Keratinocyte (primary cell): ENCODE data around the gene WDR93. TPM values are rescaled to one million over a fixed set of nuclear protein-coding genes. Genes with fewer than 3 reads are reported as not detected.

Experiments used
- DNase-seq: peaks from one replicate; pipeline ENCODE4 v3.0.0-alpha.2; 2011; ENCODE audit warnings: low read depth, missing footprints, low spot score
- FAIRE-seq: peaks from 2 replicates; lab custom pipeline; 2011; peaks lifted over from hg19 to GRCh38; lab: Jason Lieb, UNC
- H2AFZ ChIP-seq: 2 replicates; pipeline ENCODE4 v1.6.0; 2012; ENCODE audit warnings: low read length, control low read depth, inconsistent platforms; ENCODE audit not compliant: control insufficient read depth
- H3K27ac ChIP-seq: 2 replicates; pipeline ENCODE4 v1.5.1; 2011; ENCODE audit warnings: low read length; ENCODE audit not compliant: control insufficient read depth, insufficient read depth
- H3K27me3 ChIP-seq: 3 replicates; pipeline ENCODE4 v1.6.0; 2011; ENCODE audit warnings: low read length; ENCODE audit not compliant: control insufficient read depth, insufficient read depth; ENCODE audit errors: extremely low read depth
- H3K36me3 ChIP-seq, 2 experiments: 2 replicates in 1 of 2; 3 replicates in 1 of 2; pipeline ENCODE4 v1.5.1; 2011; ENCODE audit warnings: low read length in 2 of 2, mild to moderate bottlenecking in 1 of 2; ENCODE audit not compliant: control insufficient read depth in 2 of 2, insufficient read depth in 2 of 2; ENCODE audit errors: extremely low read depth in 1 of 2
- H3K4me1 ChIP-seq: 3 replicates; pipeline ENCODE4 v1.5.1; 2011; ENCODE audit warnings: low read length; ENCODE audit not compliant: control insufficient read depth, insufficient read depth; ENCODE audit errors: extremely low read depth
- H3K4me2 ChIP-seq: 3 replicates; pipeline ENCODE4 v1.6.0; 2011; ENCODE audit warnings: low read depth, low read length; ENCODE audit not compliant: control insufficient read depth, insufficient read depth; ENCODE audit errors: extremely low read depth
- H3K4me3 ChIP-seq, 3 experiments: fragments of 200-600 bp in 1 of 3; sonication (generic) in 1 of 3; 2 replicates in 2 of 3; 3 replicates in 1 of 3; pipeline ENCODE4 v1.5.1; 2011 to 2016; ENCODE audit warnings: low read length in 3 of 3, mild to moderate bottlenecking in 3 of 3, control low read depth in 2 of 3, inconsistent platforms in 1 of 3, low read depth in 1 of 3, mixed read lengths in 1 of 3, mixed run types in 1 of 3, moderate library complexity in 1 of 3; ENCODE audit not compliant: control insufficient read depth in 2 of 3, insufficient read depth in 2 of 3; ENCODE audit errors: extremely low read depth in 1 of 3
- H3K79me2 ChIP-seq: 2 replicates; pipeline ENCODE4 v1.6.0; 2012; ENCODE audit warnings: low read length; ENCODE audit not compliant: control insufficient read depth, insufficient read depth
- H3K9ac ChIP-seq: 3 replicates; pipeline ENCODE4 v1.6.0; 2011; ENCODE audit warnings: low read length; ENCODE audit not compliant: control insufficient read depth, insufficient read depth; ENCODE audit errors: extremely low read depth
- H3K9me1 ChIP-seq: 3 replicates; pipeline ENCODE4 v1.6.0; 2011; ENCODE audit warnings: low read length; ENCODE audit not compliant: control insufficient read depth, insufficient read depth; ENCODE audit errors: extremely low read depth
- H3K9me3 ChIP-seq: 2 replicates; pipeline ENCODE4 v1.5.1; 2012; ENCODE audit warnings: low read depth, low read length; ENCODE audit not compliant: control insufficient read depth
- H4K20me1 ChIP-seq: 3 replicates; pipeline ENCODE4 v1.6.0; 2011; ENCODE audit warnings: low read length; ENCODE audit not compliant: control insufficient read depth, insufficient read depth; ENCODE audit errors: extremely low read depth
- EZH2 ChIP-seq: IDR thresholded peaks from one replicate; pipeline ENCODE4 v1.6.1; 2012; ENCODE audit warnings: inconsistent platforms, mild to moderate bottlenecking, low read length, moderate library complexity
- dilution Hi-C: fragments of 300-500 bp; cut with MboI; formaldehyde crosslinking; loops from one replicate; pipeline ENCODE4 v1.7.0; 2020; ENCODE audit warnings: low sequenced_read_pairs; ENCODE audit not compliant: extremely low pct_ligation_motif_present
- polyA plus RNA-seq, 5 experiments: library from polyadenylated mRNA; depleted of rRNA in 3 of 5; stranded (reverse) in 3 of 5; stranded (forward) in 1 of 5; unstranded in 1 of 5; fragments of >200 nt; gene quantifications; 1 replicate in 1 of 5; 2 replicates in 3 of 5; 3 replicates in 1 of 5; pipeline versions ENCODE4 v1.2.1 to v1.2.3, GENCODE V29; 2011 to 2012; ENCODE audit warnings: missing spikeins in 2 of 5, low read depth in 1 of 5, low replicate concordance in 1 of 5
- TF ChIP-seq, protein P1 (sequence below), 3 experiments: IDR thresholded peaks in 1 of 3; conservative IDR thresholded peaks in 1 of 3; optimal IDR thresholded peaks in 1 of 3; 2 replicates in 2 of 3; 3 replicates in 1 of 3; pipeline versions ENCODE3 to v1.5.1; 2011; ENCODE audit warnings: low read length in 3 of 3, mild to moderate bottlenecking in 3 of 3, moderate library complexity in 2 of 3, control low read depth in 1 of 3, inconsistent platforms in 1 of 3; ENCODE audit not compliant: insufficient read depth in 2 of 3; ENCODE audit errors: extremely low read depth in 1 of 3

Gene WDR93
- polyA plus RNA-seq, 1 donor (not counting 4 experiments of a cell fraction or from before 2014, with no cell fraction given) = 0.05 TPM

DNA sequence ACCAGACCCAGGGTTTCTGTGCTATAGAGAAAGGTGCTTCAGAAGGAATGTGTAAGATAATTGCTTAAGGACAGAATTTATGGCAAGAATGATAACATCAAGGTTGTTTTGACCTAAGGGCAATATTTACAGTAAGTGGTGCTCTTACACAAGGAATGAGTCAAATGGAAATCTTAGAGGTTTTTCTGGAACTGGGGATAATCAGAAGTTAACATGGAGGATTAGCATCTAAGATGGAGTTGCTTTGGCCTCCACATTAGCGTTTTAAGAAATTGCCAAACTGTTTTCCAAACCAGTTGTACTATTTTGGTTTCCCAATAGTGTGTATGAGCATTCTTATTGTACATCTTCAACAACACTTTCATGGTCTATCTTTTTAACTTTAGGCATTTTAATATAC is 3.1 kb downstream of the WDR93 start:
- H3K9ac ChIP-seq = no peak overlapping the region
- H4K20me1 ChIP-seq = no peaks in the 10 kb centered on the region
- TF ChIP-seq, protein P1, sequence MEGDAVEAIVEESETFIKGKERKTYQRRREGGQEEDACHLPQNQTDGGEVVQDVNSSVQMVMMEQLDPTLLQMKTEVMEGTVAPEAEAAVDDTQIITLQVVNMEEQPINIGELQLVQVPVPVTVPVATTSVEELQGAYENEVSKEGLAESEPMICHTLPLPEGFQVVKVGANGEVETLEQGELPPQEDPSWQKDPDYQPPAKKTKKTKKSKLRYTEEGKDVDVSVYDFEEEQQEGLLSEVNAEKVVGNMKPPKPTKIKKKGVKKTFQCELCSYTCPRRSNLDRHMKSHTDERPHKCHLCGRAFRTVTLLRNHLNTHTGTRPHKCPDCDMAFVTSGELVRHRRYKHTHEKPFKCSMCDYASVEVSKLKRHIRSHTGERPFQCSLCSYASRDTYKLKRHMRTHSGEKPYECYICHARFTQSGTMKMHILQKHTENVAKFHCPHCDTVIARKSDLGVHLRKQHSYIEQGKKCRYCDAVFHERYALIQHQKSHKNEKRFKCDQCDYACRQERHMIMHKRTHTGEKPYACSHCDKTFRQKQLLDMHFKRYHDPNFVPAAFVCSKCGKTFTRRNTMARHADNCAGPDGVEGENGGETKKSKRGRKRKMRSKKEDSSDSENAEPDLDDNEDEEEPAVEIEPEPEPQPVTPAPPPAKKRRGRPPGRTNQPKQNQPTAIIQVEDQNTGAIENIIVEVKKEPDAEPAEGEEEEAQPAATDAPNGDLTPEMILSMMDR (optimal IDR thresholded peaks at IDR 0.05 in 1 of 3, IDR thresholded peaks at IDR 0.05 in 1 of 3, conservative IDR thresholded peaks at IDR 0.05 in 1 of 3; ENCODE audit: extremely low read depth in 1 of 3, insufficient read depth in 2 of 3, low read length in 3 of 3) = no peak
- no peak for TF ChIP-seq EZH2
- no peak overlapping the region for H3K4me3 ChIP-seq
- no peaks in the 10 kb centered on the region for H3K36me3 ChIP-seq
- no peaks in the 10 kb centered on the region for H3K9me3 ChIP-seq
- H3K4me1 ChIP-seq = no peaks in the 10 kb centered on the region
- no peak overlapping the region for H2AFZ ChIP-seq
- no peaks in the 10 kb centered on the region for H3K9me1 ChIP-seq
- no peaks in the 10 kb centered on the region for H3K79me2 ChIP-seq
- dilution Hi-C loops = no loop called here
- H3K27me3 ChIP-seq = no peaks in the 10 kb centered on the region
- FAIRE-seq (no peak), DNase-seq (no peak)
- H3K4me2 ChIP-seq = no peak overlapping the region
- no peak overlapping the region for H3K27ac ChIP-seq

DNA sequence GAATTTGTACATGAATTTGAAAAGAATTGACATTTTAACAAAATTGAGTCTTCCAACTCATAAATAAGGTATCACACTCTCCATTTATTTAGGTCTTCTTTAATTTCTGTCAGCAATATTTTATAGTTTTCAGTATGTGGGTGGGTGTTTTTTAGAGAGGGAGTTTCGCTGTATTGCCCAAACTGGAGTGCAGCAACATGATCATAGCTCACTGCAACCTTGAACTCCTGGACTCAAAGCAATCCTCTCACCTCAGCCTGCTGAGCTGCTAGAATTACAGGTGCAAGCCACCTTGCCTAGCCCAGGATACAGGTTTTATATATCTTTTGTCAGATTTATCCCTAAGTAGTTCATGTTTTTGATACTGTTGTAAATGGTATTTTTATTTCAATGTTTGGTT is 4.6 kb downstream of the WDR93 start:
- DNase-seq = no peak
- FAIRE-seq = no peak
- dilution Hi-C loops = no loop called here

More for the DNA sequence above, 4.6 kb downstream of the WDR93 start:
- Histone ChIP-seq H3K9ac (no peak overlapping the region), H4K20me1 (no peaks in the 10 kb centered on the region), H3K79me2 (no peaks in the 10 kb centered on the region), H3K9me1 (no peaks in the 10 kb centered on the region), H3K36me3 (no peaks in the 10 kb centered on the region), H3K4me1 (no peaks in the 10 kb centered on the region), H3K4me2 (no peak overlapping the region), H3K9me3 (no peaks in the 10 kb centered on the region), H3K27ac (no peak overlapping the region), H3K4me3 (no peak overlapping the region), H3K27me3 (no peaks in the 10 kb centered on the region), H2AFZ (no peak overlapping the region)
- no peak for TF ChIP-seq EZH2
- TF ChIP-seq, protein P1 (optimal IDR thresholded peaks at IDR 0.05 in 1 of 3, IDR thresholded peaks at IDR 0.05 in 1 of 3, conservative IDR thresholded peaks at IDR 0.05 in 1 of 3; ENCODE audit: extremely low read depth in 1 of 3, insufficient read depth in 2 of 3, low read length in 3 of 3) = no peak
